ENCODE data around the gene LACRT. TPM values are rescaled to one million over a fixed set of nuclear protein-coding genes. Genes with fewer than 3 reads are reported as not detected.

The LACRT gene
- total and polyA plus RNA-seq, 9 of the 15 experiments (the other 6 are each of a cell fraction or from before 2014, with no cell fraction given): not detected

DNA sequence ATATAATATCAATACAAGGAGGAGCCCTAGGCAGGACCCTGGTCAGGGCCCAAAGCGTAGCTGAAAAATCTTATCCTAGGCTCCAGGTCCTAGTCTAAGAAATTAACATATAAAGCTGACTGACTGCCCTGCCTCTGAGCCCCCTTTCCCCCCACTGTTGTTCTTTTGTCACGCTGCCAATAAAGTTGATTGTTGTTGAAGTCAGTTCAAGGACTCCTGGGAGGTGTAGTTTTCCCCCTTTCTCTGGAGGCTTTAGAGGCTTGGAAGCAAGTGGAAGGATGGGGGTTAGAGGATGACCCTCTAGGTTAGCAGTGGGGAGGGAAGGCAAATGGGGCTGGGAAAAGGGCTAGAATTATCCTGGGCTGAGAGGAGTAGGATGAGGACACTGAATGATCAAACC, 49.5 kb downstream of the LACRT start:
- FAIRE-seq (no peak), ATAC-seq (no peak; the same call in 2 of the 3 replicates), DNase-seq (ENCODE audit: extremely low read depth in 1 of 4, low spot score in 3 of 4) (no peak)
- Histone ChIP-seq H3K4me3 (no peak overlapping the region), H3K4me1 (replicated peaks in 1 of 2; ENCODE audit: control insufficient read depth in 2 of 2, insufficient read depth in 2 of 2, low read length in 2 of 2) (peaks cover 0 to 9% of the 10 kb centered on the region in 2 experiments; a peak in 1 of 5 replicates), H3K4me2 (ENCODE audit: insufficient read depth, low read length) (no peak overlapping the region), H3K9ac (ENCODE audit: insufficient read depth in 1 of 2, low read depth in 2 of 2, low read length in 2 of 2) (no peak overlapping the region), H3K9me3 (replicated peaks; ENCODE audit: control insufficient read depth, insufficient read depth, low read depth, low read length) (no peaks in the 10 kb centered on the region), H2AFZ (ENCODE audit: low read depth, low read length) (no peak overlapping the region), H4K20me1 (replicated peaks; ENCODE audit: control insufficient read depth, insufficient read depth, low read length) (peaks cover 14% of the 10 kb centered on the region; the same call in 1 of the 2 replicates), H3K27me3 (ENCODE audit: control insufficient read depth in 2 of 2, insufficient read depth in 2 of 2, low read length in 2 of 2) (peaks cover 38 to 62% of the 10 kb centered on the region in 2 experiments), H3K27ac (ENCODE audit: extremely low read depth, low read depth, low read length) (no peak overlapping the region), H3K9me1 (ENCODE audit: control insufficient read depth, insufficient read depth, low read length) (no peaks in the 10 kb centered on the region), H3K36me3 (ENCODE audit: control insufficient read depth, insufficient read depth, low read length) (no peaks in the 10 kb centered on the region), H3K79me2 (ENCODE audit: control insufficient read depth, insufficient read depth, low read length) (no peaks in the 10 kb centered on the region)
- CTCF ChIA-PET (ENCODE audit: low intra/inter-chr PET ratio): no interaction called here
- BruUV-seq (replicated peaks): no TSS peak
- POLR2A ChIA-PET: no interaction called here
- WGBS (ENCODE audit: insufficient coverage, low coverage, missing lambda C conversion rate): 0% methylated on average over 2 of the region's 2 CpGs
- intact Hi-C loops (cut with micrococcal nuclease) (no loop called here), in situ Hi-C loops (cut with MboI) (no loop called here)
- TF ChIP-seq ZNF274 (IDR thresholded peaks at IDR 0.05; ENCODE audit: borderline replicate concordance, low read depth, low read length) (no peak), RUNX1 (IDR thresholded peaks at IDR 0.05; ENCODE audit: low read depth) (no peak), HCFC1 (IDR thresholded peaks at IDR 0.05; ENCODE audit: low read depth, low read length) (peak; percentile 81), RB1 (IDR thresholded peaks at IDR 0.05; ENCODE audit: low read depth) (no peak), MEIS2 (IDR thresholded peaks at IDR 0.05; ENCODE audit: partially characterized antibody) (no peak), RCOR1 (IDR thresholded peaks at IDR 0.05; ENCODE audit: borderline replicate concordance in 1 of 2, low read depth in 2 of 2, low read length in 2 of 2) (no peak), ZKSCAN1 (IDR thresholded peaks at IDR 0.05; ENCODE audit: low read depth, low read length) (0 out of 2 replicates have a peak, but pooled peaks have one; percentile 14), ZNF143 (CRISPR knock-in tag; IDR thresholded peaks at IDR 0.05) (peak; percentile 75)
- TF ChIP-seq, protein P1, sequence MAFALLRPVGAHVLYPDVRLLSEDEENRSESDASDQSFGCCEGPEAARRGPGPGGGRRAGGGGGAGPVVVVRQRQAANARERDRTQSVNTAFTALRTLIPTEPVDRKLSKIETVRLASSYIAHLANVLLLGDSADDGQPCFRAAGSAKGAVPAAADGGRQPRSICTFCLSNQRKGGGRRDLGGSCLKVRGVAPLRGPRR (CRISPR knock-in tag; IDR thresholded peaks at IDR 0.05): no peak
- TF ChIP-seq, protein P2, sequence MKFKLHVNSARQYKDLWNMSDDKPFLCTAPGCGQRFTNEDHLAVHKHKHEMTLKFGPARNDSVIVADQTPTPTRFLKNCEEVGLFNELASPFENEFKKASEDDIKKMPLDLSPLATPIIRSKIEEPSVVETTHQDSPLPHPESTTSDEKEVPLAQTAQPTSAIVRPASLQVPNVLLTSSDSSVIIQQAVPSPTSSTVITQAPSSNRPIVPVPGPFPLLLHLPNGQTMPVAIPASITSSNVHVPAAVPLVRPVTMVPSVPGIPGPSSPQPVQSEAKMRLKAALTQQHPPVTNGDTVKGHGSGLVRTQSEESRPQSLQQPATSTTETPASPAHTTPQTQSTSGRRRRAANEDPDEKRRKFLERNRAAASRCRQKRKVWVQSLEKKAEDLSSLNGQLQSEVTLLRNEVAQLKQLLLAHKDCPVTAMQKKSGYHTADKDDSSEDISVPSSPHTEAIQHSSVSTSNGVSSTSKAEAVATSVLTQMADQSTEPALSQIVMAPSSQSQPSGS (CRISPR knock-in tag; IDR thresholded peaks at IDR 0.05): no peak
- TF ChIP-seq, protein P3, sequence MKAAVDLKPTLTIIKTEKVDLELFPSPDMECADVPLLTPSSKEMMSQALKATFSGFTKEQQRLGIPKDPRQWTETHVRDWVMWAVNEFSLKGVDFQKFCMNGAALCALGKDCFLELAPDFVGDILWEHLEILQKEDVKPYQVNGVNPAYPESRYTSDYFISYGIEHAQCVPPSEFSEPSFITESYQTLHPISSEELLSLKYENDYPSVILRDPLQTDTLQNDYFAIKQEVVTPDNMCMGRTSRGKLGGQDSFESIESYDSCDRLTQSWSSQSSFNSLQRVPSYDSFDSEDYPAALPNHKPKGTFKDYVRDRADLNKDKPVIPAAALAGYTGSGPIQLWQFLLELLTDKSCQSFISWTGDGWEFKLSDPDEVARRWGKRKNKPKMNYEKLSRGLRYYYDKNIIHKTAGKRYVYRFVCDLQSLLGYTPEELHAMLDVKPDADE (conservative IDR thresholded peaks at IDR 0.05; ENCODE audit: control insufficient read depth, low read depth, low read length): peak; percentile 60; the same call in 1 of the 2 replicates
- TF ChIP-seq, protein P4, sequence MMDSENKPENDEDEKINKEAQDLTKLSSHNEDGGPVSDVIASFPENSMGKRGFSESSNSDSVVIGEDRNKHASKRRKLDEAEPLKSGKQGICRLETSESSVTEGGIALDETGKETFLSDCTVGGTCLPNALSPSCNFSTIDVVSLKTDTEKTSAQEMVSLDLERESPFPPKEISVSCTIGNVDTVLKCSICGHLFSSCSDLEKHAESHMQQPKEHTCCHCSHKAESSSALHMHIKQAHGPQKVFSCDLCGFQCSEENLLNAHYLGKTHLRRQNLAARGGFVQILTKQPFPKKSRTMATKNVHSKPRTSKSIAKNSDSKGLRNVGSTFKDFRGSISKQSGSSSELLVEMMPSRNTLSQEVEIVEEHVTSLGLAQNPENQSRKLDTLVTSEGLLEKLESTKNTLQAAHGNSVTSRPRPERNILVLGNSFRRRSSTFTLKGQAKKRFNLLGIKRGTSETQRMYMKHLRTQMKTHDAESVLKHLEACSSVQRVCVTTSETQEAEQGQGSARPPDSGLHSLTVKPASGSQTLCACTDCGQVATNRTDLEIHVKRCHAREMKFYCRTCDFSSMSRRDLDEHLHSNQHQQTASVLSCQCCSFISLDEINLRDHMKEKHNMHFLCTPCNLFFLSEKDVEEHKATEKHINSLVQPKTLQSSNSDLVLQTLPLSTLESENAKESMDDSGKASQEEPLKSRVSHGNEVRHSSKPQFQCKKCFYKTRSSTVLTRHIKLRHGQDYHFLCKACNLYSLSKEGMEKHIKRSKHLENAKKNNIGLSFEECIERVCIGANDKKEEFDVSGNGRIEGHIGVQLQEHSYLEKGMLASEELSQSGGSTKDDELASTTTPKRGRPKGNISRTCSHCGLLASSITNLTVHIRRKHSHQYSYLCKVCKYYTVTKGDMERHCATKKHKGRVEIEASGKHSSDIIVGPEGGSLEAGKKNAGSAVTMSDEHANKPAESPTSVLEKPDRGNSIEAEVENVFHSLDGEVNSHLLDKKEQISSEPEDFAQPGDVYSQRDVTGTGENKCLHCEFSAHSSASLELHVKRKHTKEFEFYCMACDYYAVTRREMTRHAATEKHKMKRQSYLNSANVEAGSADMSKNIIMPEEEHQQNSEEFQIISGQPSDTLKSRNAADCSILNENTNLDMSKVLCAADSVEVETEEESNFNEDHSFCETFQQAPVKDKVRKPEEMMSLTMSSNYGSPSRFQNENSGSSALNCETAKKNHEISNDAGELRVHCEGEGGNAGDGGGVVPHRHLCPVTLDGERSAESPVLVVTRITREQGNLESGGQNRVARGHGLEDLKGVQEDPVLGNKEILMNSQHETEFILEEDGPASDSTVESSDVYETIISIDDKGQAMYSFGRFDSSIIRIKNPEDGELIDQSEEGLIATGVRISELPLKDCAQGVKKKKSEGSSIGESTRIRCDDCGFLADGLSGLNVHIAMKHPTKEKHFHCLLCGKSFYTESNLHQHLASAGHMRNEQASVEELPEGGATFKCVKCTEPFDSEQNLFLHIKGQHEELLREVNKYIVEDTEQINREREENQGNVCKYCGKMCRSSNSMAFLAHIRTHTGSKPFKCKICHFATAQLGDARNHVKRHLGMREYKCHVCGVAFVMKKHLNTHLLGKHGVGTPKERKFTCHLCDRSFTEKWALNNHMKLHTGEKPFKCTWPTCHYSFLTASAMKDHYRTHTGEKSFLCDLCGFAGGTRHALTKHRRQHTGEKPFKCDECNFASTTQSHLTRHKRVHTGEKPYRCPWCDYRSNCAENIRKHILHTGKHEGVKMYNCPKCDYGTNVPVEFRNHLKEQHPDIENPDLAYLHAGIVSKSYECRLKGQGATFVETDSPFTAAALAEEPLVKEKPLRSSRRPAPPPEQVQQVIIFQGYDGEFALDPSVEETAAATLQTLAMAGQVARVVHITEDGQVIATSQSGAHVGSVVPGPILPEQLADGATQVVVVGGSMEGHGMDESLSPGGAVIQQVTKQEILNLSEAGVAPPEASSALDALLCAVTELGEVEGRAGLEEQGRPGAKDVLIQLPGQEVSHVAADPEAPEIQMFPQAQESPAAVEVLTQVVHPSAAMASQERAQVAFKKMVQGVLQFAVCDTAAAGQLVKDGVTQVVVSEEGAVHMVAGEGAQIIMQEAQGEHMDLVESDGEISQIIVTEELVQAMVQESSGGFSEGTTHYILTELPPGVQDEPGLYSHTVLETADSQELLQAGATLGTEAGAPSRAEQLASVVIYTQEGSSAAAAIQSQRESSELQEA (IDR thresholded peaks at IDR 0.05; ENCODE audit: low read depth): no peak

Data from K562 (cell line).